Suprapubic skin (tissue), 4 donors: ENCODE measurements around the gene CAPG.

ENCODE experiments used
- EP300 ChIP-seq: sonication (generic); formaldehyde crosslinking; IDR thresholded peaks from one replicate; pipeline ENCODE4 v1.6.1; 2017; ENCODE audit warnings: antibody characterized with exemption
- POLR2A ChIP-seq, 2 donors: fragments of 450-650 bp; IDR thresholded peaks; one replicate each; pipeline ENCODE4 v1.6.1; 2017; ENCODE audit warnings: antibody characterized with exemption in 2 of 2, mild to moderate bottlenecking in 2 of 2, moderate library complexity in 2 of 2
- POLR2AphosphoS5 ChIP-seq, 3 donors: sonication (generic); formaldehyde crosslinking; IDR thresholded peaks; one replicate each; pipeline ENCODE4 v1.6.1; 2017; ENCODE audit warnings: antibody characterized with exemption in 3 of 3
- TF ChIP-seq, protein P1 (sequence below), 2 donors: fragments of 200-600 bp in 1 of 2; fragments of 450-650 bp in 1 of 2; sonication (generic) in 1 of 2; IDR thresholded peaks; one replicate each; pipeline ENCODE4 v1.5.1; 2016 to 2019; ENCODE audit warnings: antibody characterized with exemption in 2 of 2, mild to moderate bottlenecking in 1 of 2, moderate library complexity in 1 of 2

DNA sequence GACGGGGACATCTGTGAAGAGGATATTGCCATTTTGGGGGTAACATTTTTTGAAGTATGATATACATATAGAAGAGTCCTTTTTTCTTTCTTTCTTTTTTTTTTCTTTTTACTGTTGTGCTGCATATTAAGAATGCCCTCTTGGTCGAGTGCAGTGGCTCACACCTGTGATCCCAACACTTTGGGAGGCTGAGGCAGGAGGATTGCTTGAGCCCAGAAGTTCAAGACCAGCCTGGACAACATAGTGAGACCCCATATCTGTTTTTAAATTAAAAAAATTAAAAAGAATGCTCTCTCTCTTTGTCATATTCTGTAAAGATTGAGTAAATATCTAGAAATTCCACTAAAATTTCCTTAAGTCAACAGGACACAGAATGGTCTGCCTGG is 11.9 kb upstream of the CAPG start:
- TF ChIP-seq, protein P1, sequence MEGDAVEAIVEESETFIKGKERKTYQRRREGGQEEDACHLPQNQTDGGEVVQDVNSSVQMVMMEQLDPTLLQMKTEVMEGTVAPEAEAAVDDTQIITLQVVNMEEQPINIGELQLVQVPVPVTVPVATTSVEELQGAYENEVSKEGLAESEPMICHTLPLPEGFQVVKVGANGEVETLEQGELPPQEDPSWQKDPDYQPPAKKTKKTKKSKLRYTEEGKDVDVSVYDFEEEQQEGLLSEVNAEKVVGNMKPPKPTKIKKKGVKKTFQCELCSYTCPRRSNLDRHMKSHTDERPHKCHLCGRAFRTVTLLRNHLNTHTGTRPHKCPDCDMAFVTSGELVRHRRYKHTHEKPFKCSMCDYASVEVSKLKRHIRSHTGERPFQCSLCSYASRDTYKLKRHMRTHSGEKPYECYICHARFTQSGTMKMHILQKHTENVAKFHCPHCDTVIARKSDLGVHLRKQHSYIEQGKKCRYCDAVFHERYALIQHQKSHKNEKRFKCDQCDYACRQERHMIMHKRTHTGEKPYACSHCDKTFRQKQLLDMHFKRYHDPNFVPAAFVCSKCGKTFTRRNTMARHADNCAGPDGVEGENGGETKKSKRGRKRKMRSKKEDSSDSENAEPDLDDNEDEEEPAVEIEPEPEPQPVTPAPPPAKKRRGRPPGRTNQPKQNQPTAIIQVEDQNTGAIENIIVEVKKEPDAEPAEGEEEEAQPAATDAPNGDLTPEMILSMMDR (IDR thresholded peaks at IDR 0.05), result no peak
- TF ChIP-seq POLR2A (IDR thresholded peaks at IDR 0.05), result no peak
- no peak for TF ChIP-seq EP300
- no peak for TF ChIP-seq POLR2AphosphoS5 (IDR thresholded peaks at IDR 0.05)
